ENCODE data around the gene TNFRSF8. TPM values are rescaled to one million over a fixed set of nuclear protein-coding genes. Genes with fewer than 3 reads are reported as not detected.
A peak's percentile ranks its signal among the peaks of the same experiment; 100 is the strongest.

The TNFRSF8 gene
- under 1 TPM; 0.17 to 0.61 (median 0.42) TPM for total RNA-seq
- under 1 TPM in 2 of 3 donors, not detected in 1; 0.40 to 0.54 TPM for polyA plus RNA-seq
- long read RNA-seq, donor 1 = 0 reads
- long read RNA-seq, donor 2 = 0 reads
- long read RNA-seq, donor 3 = 0 reads
- long read RNA-seq, donor 4 = 0 reads
- long read RNA-seq, donor 5, partial matches to known transcripts = 0 of 2 reads
- long read RNA-seq, donor 5, other reads (novel, unspliced or antisense) = 0 of 2 reads
- long read RNA-seq, donor 6 = 0 reads
- long read RNA-seq, donor 7 = 0 reads
- long read RNA-seq, donor 8 = 0 reads
- long read RNA-seq, donor 9 = 0 reads
- long read RNA-seq, donor 10 = 0 reads

DNA sequence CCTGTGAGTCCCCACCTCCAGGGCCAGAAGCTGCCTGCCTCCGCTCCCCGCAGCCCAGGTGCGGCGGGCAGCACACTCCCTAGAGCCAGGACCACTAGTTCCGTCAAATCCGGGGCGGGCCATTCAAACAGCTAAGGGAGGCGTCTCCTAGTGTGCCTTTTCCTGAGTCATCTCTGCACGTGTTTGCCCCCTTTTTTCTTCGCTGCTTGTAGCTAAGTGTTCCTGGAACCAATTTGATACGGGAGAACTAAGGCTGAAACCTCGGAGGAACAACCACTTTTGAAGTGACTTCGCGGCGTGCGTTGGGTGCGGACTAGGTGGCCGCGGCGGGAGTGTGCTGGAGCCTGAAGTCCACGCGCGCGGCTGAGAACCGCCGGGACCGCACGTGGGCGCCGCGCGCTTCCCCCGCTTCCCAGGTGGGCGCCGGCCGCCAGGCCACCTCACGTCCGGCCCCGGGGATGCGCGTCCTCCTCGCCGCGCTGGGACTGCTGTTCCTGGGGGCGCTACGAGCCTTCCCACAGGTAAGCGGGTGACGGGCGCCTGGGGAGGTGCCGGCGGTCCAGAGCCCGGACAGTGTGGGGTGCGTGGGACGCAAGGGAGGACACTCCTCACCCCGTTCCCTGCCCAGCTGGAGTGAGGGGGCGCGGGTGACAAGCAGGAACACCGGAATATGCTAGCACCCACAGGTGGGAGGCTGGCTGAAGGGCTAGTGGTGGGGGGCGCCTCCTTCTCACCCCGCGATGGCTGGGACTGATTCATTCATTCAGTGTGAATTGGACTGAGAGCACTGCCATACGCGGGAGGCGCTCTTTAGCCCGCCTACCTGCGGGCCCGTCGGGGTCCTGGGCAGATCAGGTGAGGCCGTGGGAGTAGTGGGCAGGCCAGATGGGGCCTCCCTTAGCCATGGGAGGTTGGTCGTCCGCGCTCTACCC, at the start of gene TNFRSF8:
TSS of gene TNFRSF8 (plus strand) at position 163 of the 932 bp plus-strand sequence. CDS start at position 459, 296 bp downstream.
- no peak for TF ChIP-seq POLR2A (IDR thresholded peaks at IDR 0.05)
- TF ChIP-seq, protein P1, sequence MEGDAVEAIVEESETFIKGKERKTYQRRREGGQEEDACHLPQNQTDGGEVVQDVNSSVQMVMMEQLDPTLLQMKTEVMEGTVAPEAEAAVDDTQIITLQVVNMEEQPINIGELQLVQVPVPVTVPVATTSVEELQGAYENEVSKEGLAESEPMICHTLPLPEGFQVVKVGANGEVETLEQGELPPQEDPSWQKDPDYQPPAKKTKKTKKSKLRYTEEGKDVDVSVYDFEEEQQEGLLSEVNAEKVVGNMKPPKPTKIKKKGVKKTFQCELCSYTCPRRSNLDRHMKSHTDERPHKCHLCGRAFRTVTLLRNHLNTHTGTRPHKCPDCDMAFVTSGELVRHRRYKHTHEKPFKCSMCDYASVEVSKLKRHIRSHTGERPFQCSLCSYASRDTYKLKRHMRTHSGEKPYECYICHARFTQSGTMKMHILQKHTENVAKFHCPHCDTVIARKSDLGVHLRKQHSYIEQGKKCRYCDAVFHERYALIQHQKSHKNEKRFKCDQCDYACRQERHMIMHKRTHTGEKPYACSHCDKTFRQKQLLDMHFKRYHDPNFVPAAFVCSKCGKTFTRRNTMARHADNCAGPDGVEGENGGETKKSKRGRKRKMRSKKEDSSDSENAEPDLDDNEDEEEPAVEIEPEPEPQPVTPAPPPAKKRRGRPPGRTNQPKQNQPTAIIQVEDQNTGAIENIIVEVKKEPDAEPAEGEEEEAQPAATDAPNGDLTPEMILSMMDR (IDR thresholded peaks at IDR 0.05) = no peak
- Histone ChIP-seq H3K27ac (no peak within 1 kb of the TSS), H3K9me3 (replicated peaks in 1 of 3) (no peaks in the 10 kb centered on the region), H3K4me1 (replicated peaks in 1 of 2) (peaks cover 0 to 7% of the 10 kb centered on the region in 2 donors), H3K27me3 (peaks cover 28% of the 10 kb centered on the region), H3K36me3 (replicated peaks in 1 of 2) (no peaks in the 10 kb centered on the region), H3K4me3 (no peak within 1 kb of the TSS)
- intact Hi-C loops (cut with DNase I) = no loop called here
- DNase-seq = no peak
- whole genome bisulfite sequencing, 4 donors = 3 to 12% (median 3%) methylated on average over 14 to 72 of the region's 72 CpGs

DNA sequence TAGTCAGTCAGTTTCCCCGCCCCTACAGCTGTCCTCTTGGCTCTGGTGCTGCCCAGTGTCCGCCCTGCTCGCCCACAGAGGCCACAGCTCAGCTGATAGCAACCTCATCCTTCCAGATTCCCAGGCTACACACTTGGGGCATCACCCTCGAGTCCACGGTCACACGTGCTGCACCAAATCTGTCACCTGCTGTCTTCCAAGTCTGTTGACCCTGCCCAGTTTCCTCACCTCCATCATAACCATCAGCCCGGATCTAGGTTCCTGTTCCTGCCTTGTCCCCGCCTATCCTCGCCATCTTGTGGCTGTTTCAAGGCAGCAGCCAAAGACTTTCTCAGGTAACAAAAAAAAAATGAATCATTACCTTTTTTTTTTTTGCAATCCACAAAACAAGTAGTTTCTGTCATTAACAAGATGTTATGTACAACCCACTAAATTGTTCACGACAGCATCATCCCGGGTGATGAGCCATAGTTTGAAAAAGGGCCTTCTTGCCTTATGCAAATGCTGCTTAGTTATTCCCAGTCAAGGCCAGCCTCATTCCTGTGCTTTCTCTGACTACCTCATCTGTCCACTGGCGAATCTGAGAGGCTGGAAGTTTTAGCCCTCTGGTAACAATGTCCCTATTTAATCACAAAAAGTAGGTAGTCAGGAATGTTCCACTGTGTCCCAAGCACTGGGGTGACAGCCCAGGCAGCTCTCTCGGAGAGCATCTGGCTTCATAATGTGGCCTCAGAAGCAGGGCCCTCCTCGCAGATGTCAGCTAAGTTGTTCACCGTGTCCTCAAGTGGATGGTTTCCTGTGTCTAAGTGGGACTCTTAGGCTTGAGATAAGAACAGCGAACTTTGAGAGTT, 48.7 kb upstream of the TNFRSF8 start:
- Histone ChIP-seq H3K4me3 (no peak overlapping the region), H3K27ac (peak overlapping the region in 2 of 5 donors; percentile 17 to 52), H3K9me3 (replicated peaks in 1 of 3) (no peaks in the 10 kb centered on the region), H3K36me3 (replicated peaks in 1 of 2) (peaks cover 0 to 42% of the 10 kb centered on the region in 2 donors), H3K4me1 (replicated peaks in 1 of 2) (no peaks in the 10 kb centered on the region), H3K27me3 (no peaks in the 10 kb centered on the region)
- WGBS, 4 donors = 73 to 78% (median 78%) methylated on average over 16 of the region's 16 CpGs
- TF ChIP-seq, protein P1 (IDR thresholded peaks at IDR 0.05) = no peak
- no peak for TF ChIP-seq POLR2A (IDR thresholded peaks at IDR 0.05)
- intact Hi-C loops (cut with DNase I) = no loop called here
- DNase-seq = peak in 2 of 7 donors; percentile 42 to 52

DNA sequence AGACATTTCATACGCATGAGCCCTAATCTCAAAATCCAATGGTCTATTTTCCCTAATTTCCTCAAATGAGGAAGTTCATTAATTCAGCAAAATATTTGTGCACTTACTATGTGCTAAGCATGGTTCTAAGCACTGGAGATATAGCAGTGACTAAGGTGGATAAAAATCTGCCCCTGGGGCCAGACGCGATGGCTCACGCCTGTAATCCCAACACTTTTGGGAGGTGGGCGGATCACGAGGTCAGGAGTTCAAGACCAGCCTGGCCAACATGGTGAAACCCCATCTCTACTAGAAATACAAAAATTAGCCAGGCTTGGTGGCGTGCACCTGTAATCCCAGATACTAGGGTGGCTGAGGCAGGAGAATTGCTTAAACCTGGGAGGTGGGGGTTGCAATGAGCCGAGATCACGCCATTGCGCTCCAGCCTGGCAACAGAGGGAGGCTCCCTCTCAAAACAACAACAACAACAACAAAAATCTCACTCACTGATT, 48.1 kb upstream of the TNFRSF8 start:
- no peaks in the 10 kb centered on the region for H3K9me3 ChIP-seq (replicated peaks in 1 of 3)
- DNase-seq = no peak
- WGBS, 4 donors = 89 to 96% (median 94%) methylated on average over 10 of the region's 10 CpGs
- peaks cover 0 to 2% of the 10 kb centered on the region in 2 donors for H3K4me1 ChIP-seq (replicated peaks in 1 of 2)
- H3K36me3 ChIP-seq (replicated peaks in 1 of 2) = peaks cover 0 to 36% of the 10 kb centered on the region in 2 donors
- TF ChIP-seq, protein P1 (IDR thresholded peaks at IDR 0.05) = no peak
- TF ChIP-seq POLR2A (IDR thresholded peaks at IDR 0.05) = no peak
- H3K27me3 ChIP-seq = no peaks in the 10 kb centered on the region
- peak overlapping the region in 2 of 5 donors; percentile 17 to 52 for H3K27ac ChIP-seq
- H3K4me3 ChIP-seq = no peak overlapping the region
- intact Hi-C loops (cut with DNase I) = no loop called here

All from adrenal gland (tissue), 19 donors.